Hepatocyte (in vitro differentiated cells): Measurements from ENCODE around the gene TBC1D25.

Experiments used
- EZH2 ChIP-seq: fragments of 200-600 bp; sonication (generic); IDR thresholded peaks from 2 replicates; pipeline ENCODE4 v1.6.1; 2016; ENCODE audit warnings: antibody characterized with exemption, mild to moderate bottlenecking, borderline replicate concordance
- EZH2phosphoT487 ChIP-seq: fragments of 200-600 bp; sonication (generic); IDR thresholded peaks from one replicate; pipeline ENCODE4 v1.6.1; 2018; ENCODE audit warnings: antibody characterized with exemption, mild to moderate bottlenecking, low read depth, moderate library complexity; ENCODE audit not compliant: unreplicated experiment, severe bottlenecking
- TF ChIP-seq, protein P1 (sequence below): fragments of 200-600 bp; sonication (generic); IDR thresholded peaks from 2 replicates; pipeline ENCODE4 v1.5.1; 2016; ENCODE audit warnings: antibody characterized with exemption, mild to moderate bottlenecking; ENCODE audit not compliant: poor library complexity

- TF ChIP-seq, protein P1, sequence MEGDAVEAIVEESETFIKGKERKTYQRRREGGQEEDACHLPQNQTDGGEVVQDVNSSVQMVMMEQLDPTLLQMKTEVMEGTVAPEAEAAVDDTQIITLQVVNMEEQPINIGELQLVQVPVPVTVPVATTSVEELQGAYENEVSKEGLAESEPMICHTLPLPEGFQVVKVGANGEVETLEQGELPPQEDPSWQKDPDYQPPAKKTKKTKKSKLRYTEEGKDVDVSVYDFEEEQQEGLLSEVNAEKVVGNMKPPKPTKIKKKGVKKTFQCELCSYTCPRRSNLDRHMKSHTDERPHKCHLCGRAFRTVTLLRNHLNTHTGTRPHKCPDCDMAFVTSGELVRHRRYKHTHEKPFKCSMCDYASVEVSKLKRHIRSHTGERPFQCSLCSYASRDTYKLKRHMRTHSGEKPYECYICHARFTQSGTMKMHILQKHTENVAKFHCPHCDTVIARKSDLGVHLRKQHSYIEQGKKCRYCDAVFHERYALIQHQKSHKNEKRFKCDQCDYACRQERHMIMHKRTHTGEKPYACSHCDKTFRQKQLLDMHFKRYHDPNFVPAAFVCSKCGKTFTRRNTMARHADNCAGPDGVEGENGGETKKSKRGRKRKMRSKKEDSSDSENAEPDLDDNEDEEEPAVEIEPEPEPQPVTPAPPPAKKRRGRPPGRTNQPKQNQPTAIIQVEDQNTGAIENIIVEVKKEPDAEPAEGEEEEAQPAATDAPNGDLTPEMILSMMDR = no peak
- TF ChIP-seq EZH2phosphoT487 = no peak
- TF ChIP-seq EZH2 = no peak
These were observed 30.3 kb upstream of the TBC1D25 start for GRCh38 chrX:48509245-48509590.
